Esophagus muscularis mucosa (tissue), 4 donors: ENCODE results near the gene CLASRP.

Experiments
- EP300 ChIP-seq: sonication (generic); formaldehyde crosslinking; IDR thresholded peaks from one replicate; pipeline ENCODE4 v1.6.1; 2017; ENCODE audit warnings: antibody characterized with exemption
- POLR2A ChIP-seq: fragments of 450-650 bp; IDR thresholded peaks from one replicate; pipeline ENCODE4 v1.6.1; 2017; ENCODE audit warnings: antibody characterized with exemption, moderate library complexity, mild to moderate bottlenecking, low read depth
- POLR2AphosphoS5 ChIP-seq, 2 donors: sonication (generic); formaldehyde crosslinking; IDR thresholded peaks; one replicate each; pipeline ENCODE4 v1.6.1; 2017; ENCODE audit warnings: antibody characterized with exemption in 2 of 2
- TF ChIP-seq, protein P1 (sequence below), 3 experiments: fragments of 200-600 bp in 2 of 3; fragments of 450-650 bp in 1 of 3; sonication (generic) in 2 of 3; IDR thresholded peaks; one replicate each; pipeline ENCODE4 v1.5.1; 2017 to 2019; ENCODE audit warnings: antibody characterized with exemption in 3 of 3, mild to moderate bottlenecking in 2 of 3, moderate library complexity in 1 of 3

DNA sequence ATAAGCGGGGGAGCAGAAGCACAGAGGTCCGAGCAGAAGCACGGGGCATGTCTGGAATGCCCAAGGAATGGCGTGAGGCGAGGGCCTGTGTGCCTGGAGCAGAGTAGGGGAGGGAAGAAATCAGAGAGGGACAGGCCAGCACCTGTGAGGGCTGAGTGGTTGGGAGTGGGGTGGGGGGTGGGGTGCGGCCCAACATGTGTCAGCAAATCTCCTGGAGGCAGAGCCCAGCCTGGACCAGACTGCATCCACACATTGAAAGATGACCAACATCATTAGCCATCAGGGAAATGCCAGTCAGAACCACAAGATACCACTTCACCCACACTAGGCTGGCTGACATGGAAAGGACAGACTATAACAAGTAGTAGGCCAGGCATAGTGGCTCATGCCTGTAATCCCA lies 11.2 kb downstream of the CLASRP start:
- no peak for TF ChIP-seq POLR2A
- TF ChIP-seq, protein P1, sequence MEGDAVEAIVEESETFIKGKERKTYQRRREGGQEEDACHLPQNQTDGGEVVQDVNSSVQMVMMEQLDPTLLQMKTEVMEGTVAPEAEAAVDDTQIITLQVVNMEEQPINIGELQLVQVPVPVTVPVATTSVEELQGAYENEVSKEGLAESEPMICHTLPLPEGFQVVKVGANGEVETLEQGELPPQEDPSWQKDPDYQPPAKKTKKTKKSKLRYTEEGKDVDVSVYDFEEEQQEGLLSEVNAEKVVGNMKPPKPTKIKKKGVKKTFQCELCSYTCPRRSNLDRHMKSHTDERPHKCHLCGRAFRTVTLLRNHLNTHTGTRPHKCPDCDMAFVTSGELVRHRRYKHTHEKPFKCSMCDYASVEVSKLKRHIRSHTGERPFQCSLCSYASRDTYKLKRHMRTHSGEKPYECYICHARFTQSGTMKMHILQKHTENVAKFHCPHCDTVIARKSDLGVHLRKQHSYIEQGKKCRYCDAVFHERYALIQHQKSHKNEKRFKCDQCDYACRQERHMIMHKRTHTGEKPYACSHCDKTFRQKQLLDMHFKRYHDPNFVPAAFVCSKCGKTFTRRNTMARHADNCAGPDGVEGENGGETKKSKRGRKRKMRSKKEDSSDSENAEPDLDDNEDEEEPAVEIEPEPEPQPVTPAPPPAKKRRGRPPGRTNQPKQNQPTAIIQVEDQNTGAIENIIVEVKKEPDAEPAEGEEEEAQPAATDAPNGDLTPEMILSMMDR (IDR thresholded peaks at IDR 0.05), result no peak
- TF ChIP-seq POLR2AphosphoS5 (IDR thresholded peaks at IDR 0.05), result no peak
- no peak for TF ChIP-seq EP300
